ENCODE data around the gene GRID1. TPM values are rescaled to one million over a fixed set of nuclear protein-coding genes. Genes with fewer than 3 reads are reported as not detected.

Gene GRID1
- total RNA-seq, 4 donors from 2014 or later, result 1.4 to 4.9 (median 2.0) TPM

DNA sequence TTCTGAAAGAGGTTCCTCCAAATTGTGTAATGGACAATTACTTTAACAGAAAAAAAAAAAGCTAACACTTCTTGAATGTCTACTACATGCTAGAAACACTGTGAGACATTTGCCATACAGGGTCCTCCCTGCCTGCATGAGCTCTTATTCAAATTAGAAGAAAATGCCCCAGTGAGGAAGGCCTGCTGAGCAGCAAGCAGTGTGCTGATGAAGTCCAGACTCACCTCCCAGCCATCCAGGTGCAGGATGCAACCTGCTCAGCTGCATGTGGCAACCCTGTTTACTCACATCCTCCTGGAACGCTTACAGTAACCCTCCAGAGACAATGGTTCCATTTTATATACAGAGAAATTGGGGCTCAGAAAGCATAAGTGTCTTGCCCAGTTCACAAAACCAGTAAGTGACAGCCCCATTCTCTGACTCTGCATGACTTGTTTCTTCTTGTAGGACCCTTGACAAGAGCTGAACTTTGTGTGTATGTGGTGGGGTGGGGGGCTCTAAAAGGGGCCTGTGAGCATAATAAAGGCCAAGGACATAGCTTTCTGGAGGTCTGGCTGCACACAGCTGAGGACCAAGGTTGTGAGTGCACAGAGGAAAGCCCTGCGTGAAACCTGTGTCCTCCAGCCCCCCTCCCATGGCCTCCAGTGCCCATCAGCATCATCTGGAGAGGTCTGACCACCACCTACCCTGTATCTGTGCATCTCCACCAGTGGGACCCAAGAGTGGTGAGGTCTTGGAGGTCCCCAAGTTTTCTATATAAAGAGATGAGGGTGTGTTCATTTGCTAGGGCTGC lies 387.8 kb downstream of the GRID1 start:
- 58 to 63% methylated on average over 2 of the region's 2 CpGs for WGBS, 2 donors
- H3K4me3 ChIP-seq (ENCODE audit: low read depth, poor library complexity, severe bottlenecking), result no peak overlapping the region
- intact Hi-C loops (cut with DNase I; ENCODE audit: low total_unique reads), result no loop called here
- no peak for DNase-seq (ENCODE audit: low spot score in 2 of 2)
- TF ChIP-seq POLR2A (IDR thresholded peaks at IDR 0.05) (no peak), CTCF (IDR thresholded peaks at IDR 0.05) (no peak)

- no peak overlapping the region for H3K4me3 ChIP-seq (ENCODE audit: low read depth, poor library complexity, severe bottlenecking)
- TF ChIP-seq CTCF (IDR thresholded peaks at IDR 0.05) (no peak), POLR2A (IDR thresholded peaks at IDR 0.05) (no peak)
- intact Hi-C loops (cut with DNase I; ENCODE audit: low total_unique reads), result no loop called here
- DNase-seq (ENCODE audit: low spot score in 2 of 2), result no peak
- 91 to 95% methylated on average over 5 of the region's 6 CpGs for WGBS, 2 donors
Observed at GRCh38 chr10:85977642-85978041, 389.0 kb downstream of the GRID1 start.

DNA sequence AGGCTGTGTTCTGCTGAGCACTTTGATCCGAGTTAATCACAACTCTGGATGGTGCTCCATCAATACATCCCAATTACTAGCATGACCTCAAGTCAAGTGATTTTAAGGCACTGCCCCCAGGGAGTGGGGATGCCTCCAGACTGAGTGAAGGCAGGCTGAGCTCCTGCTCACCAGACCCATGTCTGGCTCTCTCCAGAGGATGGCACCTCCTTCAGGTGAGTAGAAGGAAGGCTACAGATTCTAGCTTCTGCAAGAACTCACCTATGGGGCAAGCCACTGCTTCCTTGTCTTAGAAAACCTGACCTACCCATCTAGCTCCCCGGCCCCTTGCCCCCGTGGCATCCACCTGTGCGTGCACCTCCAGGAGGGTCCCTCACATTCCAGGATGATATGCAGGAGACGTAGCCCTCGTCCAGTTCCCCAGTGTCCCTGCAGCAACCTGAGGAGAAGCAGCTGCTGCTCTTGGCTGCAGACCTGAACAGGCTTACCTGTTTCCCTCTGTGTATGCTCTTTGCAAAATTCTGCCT lies 390.3 kb downstream of the GRID1 start:
- H3K4me3 ChIP-seq (ENCODE audit: low read depth, poor library complexity, severe bottlenecking), result no peak overlapping the region

DNA sequence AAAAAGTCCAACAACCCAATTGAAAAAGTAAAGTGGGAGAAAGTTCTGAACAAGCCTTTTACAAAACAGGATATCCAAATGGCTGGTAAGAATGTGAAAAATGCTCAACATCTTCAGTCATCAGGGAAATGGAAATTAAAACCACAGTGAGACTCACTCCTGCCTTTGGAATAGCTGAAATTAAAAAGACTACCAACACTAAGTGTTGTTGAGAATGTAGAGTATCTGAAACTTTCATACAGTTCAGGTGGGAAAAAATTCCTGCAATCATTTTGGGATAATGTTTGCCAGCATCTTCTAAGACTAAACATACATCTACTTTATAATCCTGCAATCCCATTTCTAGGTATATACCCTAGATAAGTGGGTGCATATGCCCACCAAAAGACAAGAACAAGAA lies 395.1 kb downstream of the GRID1 start:
- TF ChIP-seq POLR2A (IDR thresholded peaks at IDR 0.05) (no peak), CTCF (IDR thresholded peaks at IDR 0.05) (no peak)
- DNase-seq (ENCODE audit: low spot score in 2 of 2), result no peak
- intact Hi-C loops (cut with DNase I; ENCODE audit: low total_unique reads), result no loop called here
- H3K4me3 ChIP-seq (ENCODE audit: low read depth, poor library complexity, severe bottlenecking), result no peak overlapping the region

More for the DNA sequence above, 390.3 kb downstream of the GRID1 start:
- no peak for TF ChIP-seq CTCF (IDR thresholded peaks at IDR 0.05)
- no peak for TF ChIP-seq POLR2A (IDR thresholded peaks at IDR 0.05)
- intact Hi-C loops (cut with DNase I; ENCODE audit: low total_unique reads), result no loop called here
- DNase-seq (ENCODE audit: low spot score in 2 of 2), result no peak
- 55 to 76% methylated on average over 6 of the region's 6 CpGs for WGBS, 2 donors

GRCh38 chr10:85967594-85967993 lies 399.0 kb downstream of the GRID1 start:
- no peak overlapping the region for H3K4me3 ChIP-seq (ENCODE audit: low read depth, poor library complexity, severe bottlenecking)
- DNase-seq (ENCODE audit: low spot score in 2 of 2), result no peak
- intact Hi-C loops (cut with DNase I; ENCODE audit: low total_unique reads), result no loop called here
- WGBS, 2 donors, result 74 to 97% methylated on average over 1 of the region's 1 CpG
- TF ChIP-seq POLR2A (IDR thresholded peaks at IDR 0.05) (no peak), CTCF (IDR thresholded peaks at IDR 0.05) (no peak)

Data from lower leg skin (tissue), 4 donors.